ENCODE results near the gene TACC2.
"Not testable (repeated sequence)": the region's sequence is repeated elsewhere in the genome, so short reads cannot be mapped to it uniquely, and the experiment has no call there.

The TACC2 gene

GRCh38 chr10:121961456-121961855 lies 27.5 kb upstream of the TACC2 start:
- Histone ChIP-seq H3K9me3 (ENCODE audit: severe bottlenecking) (no peaks in the 10 kb centered on the region), H3K27ac (no peak overlapping the region), H3K4me3 (ENCODE audit: low read depth, low read length) (no peak overlapping the region), H3K27me3 (ENCODE audit: insufficient read depth, low read depth, severe bottlenecking) (no peaks in the 10 kb centered on the region), H3K36me3 (peaks cover 58% of the 10 kb centered on the region)
- TF ChIP-seq, protein P1, sequence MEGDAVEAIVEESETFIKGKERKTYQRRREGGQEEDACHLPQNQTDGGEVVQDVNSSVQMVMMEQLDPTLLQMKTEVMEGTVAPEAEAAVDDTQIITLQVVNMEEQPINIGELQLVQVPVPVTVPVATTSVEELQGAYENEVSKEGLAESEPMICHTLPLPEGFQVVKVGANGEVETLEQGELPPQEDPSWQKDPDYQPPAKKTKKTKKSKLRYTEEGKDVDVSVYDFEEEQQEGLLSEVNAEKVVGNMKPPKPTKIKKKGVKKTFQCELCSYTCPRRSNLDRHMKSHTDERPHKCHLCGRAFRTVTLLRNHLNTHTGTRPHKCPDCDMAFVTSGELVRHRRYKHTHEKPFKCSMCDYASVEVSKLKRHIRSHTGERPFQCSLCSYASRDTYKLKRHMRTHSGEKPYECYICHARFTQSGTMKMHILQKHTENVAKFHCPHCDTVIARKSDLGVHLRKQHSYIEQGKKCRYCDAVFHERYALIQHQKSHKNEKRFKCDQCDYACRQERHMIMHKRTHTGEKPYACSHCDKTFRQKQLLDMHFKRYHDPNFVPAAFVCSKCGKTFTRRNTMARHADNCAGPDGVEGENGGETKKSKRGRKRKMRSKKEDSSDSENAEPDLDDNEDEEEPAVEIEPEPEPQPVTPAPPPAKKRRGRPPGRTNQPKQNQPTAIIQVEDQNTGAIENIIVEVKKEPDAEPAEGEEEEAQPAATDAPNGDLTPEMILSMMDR (IDR thresholded peaks at IDR 0.05; ENCODE audit: low read depth, low read length): no peak
- DNase-seq: no peak

- TF ChIP-seq, protein P1 (IDR thresholded peaks at IDR 0.05; ENCODE audit: low read depth, low read length): no peak
- Histone ChIP-seq H3K4me3 (ENCODE audit: low read depth, low read length) (no peak overlapping the region), H3K9me3 (ENCODE audit: severe bottlenecking) (no peaks in the 10 kb centered on the region), H3K27ac (no peak overlapping the region), H3K36me3 (peaks cover 86% of the 10 kb centered on the region), H3K27me3 (ENCODE audit: insufficient read depth, low read depth, severe bottlenecking) (no peaks in the 10 kb centered on the region)
- DNase-seq: no peak
Observed at GRCh38 chr10:121965996-121966395, 23.0 kb upstream of the TACC2 start.

DNA sequence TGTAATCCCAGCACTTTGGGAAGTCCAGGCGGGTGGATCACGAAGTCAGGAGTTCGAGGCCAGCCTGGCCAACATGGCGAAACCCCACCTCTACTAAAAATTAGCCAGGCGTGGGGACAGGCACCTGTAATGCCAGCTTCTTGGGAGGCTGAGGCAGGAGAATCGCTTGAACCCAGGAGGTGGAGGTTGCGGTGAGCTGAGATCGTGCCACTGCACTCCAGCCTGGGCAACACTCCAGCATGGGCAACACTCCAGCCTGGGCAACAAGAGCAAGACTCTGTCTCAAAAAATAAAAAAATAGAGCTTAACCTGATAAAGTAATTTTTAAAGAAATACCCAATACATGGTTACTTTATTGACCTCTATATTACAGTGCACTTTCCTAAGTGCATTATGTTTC lies 19.9 kb upstream of the TACC2 start:
- not testable (repeated sequence) for DNase-seq; H3K4me3 ChIP-seq (ENCODE audit: low read depth, low read length); H3K27ac ChIP-seq; H3K9me3 ChIP-seq (ENCODE audit: severe bottlenecking); H3K27me3 ChIP-seq (ENCODE audit: insufficient read depth, low read depth, severe bottlenecking)
- peaks cover 91% of the 10 kb centered on the region for H3K36me3 ChIP-seq

DNA sequence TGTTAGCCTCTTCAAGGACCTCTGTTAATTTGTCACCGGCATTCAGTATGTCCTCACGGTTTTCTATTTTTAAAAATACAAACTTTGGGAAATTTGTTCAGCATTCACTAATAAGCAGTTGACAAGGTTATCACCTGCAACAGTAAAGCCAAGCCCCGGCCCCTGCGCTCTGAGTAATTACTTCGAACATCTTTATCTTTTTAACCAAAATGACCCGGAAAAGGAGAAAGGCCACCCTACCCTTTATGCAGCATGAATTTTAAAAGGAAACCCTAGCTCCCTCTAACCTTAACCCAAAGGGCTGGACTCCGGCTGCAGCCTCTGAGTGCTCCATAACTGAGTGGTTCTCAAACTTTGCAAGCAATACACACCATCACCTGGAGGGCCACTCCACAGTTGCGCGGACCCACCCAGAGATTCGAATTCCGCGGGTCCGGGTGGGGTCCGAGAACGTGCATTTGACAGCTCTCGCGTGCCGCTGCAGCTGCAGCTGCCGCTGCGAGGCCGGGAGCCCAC lies 14.9 kb upstream of the TACC2 start:
- peaks cover 46% of the 10 kb centered on the region for H3K36me3 ChIP-seq

GRCh38 chr10:121974535-121975294 lies 14.2 kb upstream of the TACC2 start, which contains the start of gene NSMCE4A:
Gene NSMCE4A (minus strand): TSS chr10:121975217. CDS start chr10:121975165, 52 bp downstream.
- peak; percentile 80 for DNase-seq
- TF ChIP-seq, protein P1 (IDR thresholded peaks at IDR 0.05; ENCODE audit: low read depth, low read length): peak; percentile 77
- Histone ChIP-seq H3K9me3 (ENCODE audit: severe bottlenecking) (peaks cover 4% of the 10 kb centered on the region), H3K36me3 (peaks cover 40% of the 10 kb centered on the region), H3K4me3 (ENCODE audit: low read depth, low read length) (peak within 1 kb of the TSS; percentile 76), H3K27ac (peak within 1 kb of the TSS; percentile 98), H3K27me3 (ENCODE audit: insufficient read depth, low read depth, severe bottlenecking) (no peaks in the 10 kb centered on the region)

More for the DNA sequence above, 14.9 kb upstream of the TACC2 start:
- H3K9me3 ChIP-seq (ENCODE audit: severe bottlenecking): peaks cover 4% of the 10 kb centered on the region
- no peak for DNase-seq
- H3K27me3 ChIP-seq (ENCODE audit: insufficient read depth, low read depth, severe bottlenecking): no peaks in the 10 kb centered on the region
- H3K27ac ChIP-seq: peak overlapping the region; percentile 98
- TF ChIP-seq, protein P1 (IDR thresholded peaks at IDR 0.05; ENCODE audit: low read depth, low read length): no peak
- H3K4me3 ChIP-seq (ENCODE audit: low read depth, low read length): peak overlapping the region; percentile 76

GRCh38 chr10:121975295-121976086 lies 13.5 kb upstream of the TACC2 start:
- peaks cover 34% of the 10 kb centered on the region for H3K36me3 ChIP-seq
- H3K9me3 ChIP-seq (ENCODE audit: severe bottlenecking): peaks cover 4% of the 10 kb centered on the region
- peak overlapping the region; percentile 98 for H3K27ac ChIP-seq
- DNase-seq: no peak
- no peaks in the 10 kb centered on the region for H3K27me3 ChIP-seq (ENCODE audit: insufficient read depth, low read depth, severe bottlenecking)
- TF ChIP-seq, protein P1 (IDR thresholded peaks at IDR 0.05; ENCODE audit: low read depth, low read length): no peak
- H3K4me3 ChIP-seq (ENCODE audit: low read depth, low read length): peak overlapping the region; percentile 76
